Measurements from ENCODE around the gene ZCCHC24.

ZCCHC24 gene

GRCh38 chr10:79394664-79395063, 50.8 kb downstream of the ZCCHC24 start:
- no peak for DNase-seq

DNA sequence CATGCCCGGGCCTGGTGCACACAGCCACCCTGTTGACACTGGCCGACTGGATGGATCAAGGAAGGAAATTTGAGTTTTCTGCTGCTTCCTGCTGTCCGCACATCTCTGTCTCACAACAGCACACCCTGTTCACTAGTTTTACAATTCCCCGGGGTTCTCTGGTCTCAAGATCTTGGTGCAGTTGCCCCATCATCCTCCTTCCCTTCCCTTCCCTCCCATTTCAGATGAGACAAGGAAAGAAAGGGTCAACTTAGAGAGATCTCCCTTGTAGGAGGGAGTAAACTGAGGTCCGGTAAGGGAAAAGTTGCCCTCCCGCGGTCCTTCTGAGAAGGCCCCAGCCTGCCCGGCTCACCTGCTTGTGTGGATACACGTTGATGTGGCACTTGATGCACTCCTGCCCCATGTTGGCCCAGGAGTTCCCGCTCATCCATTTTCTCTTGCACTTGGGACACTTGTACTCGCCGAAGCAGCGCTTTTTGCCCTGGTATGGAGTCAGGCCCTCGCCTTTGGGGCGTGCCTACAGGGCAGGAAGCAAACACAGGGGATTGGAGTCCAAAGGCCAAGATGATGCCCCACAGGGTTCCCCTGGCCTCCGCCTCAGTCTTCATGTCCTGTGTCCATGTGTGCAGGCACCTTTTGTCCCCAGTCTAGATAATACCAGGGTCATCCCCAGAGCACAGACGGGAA, 51.4 kb downstream of the ZCCHC24 start:
- no peak for DNase-seq

GRCh38 chr10:79393221-79393923, 52.1 kb downstream of the ZCCHC24 start:
- no peak for DNase-seq

DNA sequence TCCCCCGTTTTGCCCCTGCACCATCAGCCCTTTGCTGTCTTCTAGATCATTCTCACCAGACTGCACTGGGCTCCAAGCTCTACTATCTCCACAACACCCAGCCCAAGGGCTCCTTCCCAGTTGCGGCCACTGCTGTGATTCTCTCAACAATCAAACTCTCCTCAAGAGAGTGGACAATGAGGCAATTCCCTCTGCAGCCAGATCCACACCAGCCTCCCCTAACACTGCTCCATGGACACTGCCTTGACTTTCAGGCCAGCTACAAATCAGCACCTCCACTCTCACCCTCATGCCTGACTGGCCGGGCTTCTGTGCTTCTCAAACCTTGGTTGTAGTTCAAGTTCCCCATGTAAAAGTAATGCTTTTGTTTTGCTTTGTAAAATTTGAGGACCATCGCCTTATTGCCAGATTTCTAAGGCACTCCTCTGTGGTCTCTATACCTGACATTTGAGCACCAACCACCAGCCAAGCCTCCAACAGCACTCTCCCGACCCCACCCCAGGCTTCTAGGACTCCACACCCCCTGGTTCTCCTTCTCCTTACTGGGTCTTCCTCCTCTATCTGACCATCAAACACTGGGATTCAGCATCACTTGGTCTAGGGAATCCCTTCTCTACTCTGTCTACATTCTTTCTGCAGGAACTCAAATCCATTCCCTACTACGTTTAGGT, 52.8 kb downstream of the ZCCHC24 start:
- no peak for DNase-seq

GRCh38 chr10:79392020-79392398, 53.4 kb downstream of the ZCCHC24 start:
- DNase-seq: no peak

- DNase-seq: no peak
Measured at GRCh38 chr10:79391231-79392019, 54.0 kb downstream of the ZCCHC24 start.

GRCh38 chr10:79390551-79391229, 54.7 kb downstream of the ZCCHC24 start:
- DNase-seq: no peak

GRCh38 chr10:79390057-79390456, 55.4 kb downstream of the ZCCHC24 start:
- DNase-seq: no peak

- no peak for DNase-seq
Measured at GRCh38 chr10:79387974-79388850, 57.2 kb downstream of the ZCCHC24 start.

GRCh38 chr10:79387466-79387973, 57.9 kb downstream of the ZCCHC24 start:
- DNase-seq: no peak

- DNase-seq: no peak
Measured at GRCh38 chr10:79386637-79387465, 58.6 kb downstream of the ZCCHC24 start.

- no peak for DNase-seq
Measured at GRCh38 chr10:79385804-79386531, 59.5 kb downstream of the ZCCHC24 start.

- DNase-seq: no peak
Measured at GRCh38 chr10:79385392-79385795, 60.0 kb downstream of the ZCCHC24 start.

- no peak for DNase-seq
Measured at GRCh38 chr10:79384773-79385391, 60.5 kb downstream of the ZCCHC24 start.

- DNase-seq: no peak
Measured at GRCh38 chr10:79383974-79384606, 61.3 kb downstream of the ZCCHC24 start.

- DNase-seq: no peak
Measured at GRCh38 chr10:79382491-79382941, 62.9 kb downstream of the ZCCHC24 start.

DNA sequence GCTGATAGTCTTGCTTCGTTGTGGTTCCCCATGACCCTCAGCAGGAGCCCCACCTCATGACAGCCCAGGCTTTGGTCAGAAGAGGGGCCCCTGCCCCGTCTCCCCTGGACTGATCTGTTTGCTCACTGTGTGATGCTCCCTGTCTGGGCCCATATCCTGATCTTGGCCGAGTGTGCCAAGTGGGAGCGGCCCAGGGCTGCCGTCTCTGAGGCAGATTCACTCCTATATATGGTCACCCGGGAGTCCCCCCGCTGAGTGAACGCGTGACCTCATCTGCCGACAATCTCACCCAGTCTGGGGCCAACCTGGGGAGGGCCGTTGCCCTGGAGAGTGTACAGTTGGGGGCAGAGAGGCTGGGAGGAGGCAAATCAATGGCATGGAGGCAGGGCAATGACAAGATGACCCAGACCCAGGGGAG, 63.6 kb downstream of the ZCCHC24 start:
- no peak for DNase-seq

DNA sequence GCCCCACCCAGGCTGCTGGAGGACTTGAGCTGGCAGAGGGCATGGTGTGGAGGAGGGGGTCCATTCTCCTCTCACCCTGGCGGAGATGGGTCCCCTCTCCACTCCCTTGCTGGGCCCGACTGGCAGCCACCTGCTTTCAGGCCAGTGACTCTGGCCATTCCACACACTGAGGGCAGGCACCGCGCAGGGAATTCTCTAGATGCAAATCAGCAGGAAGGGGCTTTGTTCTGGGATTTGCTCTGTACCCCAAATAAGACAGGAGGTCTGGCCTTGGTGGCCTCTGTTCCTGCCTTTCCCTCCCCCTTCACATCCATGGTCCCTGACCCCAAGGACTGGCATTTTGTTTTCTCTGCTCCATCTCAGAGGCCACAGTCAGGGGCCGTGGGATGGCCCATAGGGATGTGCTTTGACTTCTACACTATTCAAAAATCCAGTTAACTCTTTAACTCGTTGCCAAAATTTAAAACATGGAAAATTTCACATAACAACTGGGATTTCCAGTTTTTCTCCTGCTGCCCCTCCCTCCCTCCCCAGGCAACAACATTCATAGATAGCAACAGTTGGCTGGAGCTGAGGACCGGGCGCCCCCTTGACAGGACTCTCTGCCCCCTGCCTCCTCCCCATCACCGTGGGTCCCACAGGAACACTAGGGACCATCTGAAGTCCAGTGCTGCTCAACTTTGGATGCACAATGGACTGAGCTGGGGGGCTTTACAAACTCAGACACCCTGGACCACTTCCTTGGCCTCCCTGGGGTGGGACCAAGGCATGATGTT, 64.3 kb downstream of the ZCCHC24 start:
- no peak for DNase-seq

Data from DMS53 (cell line).